GM12865 (cell line): ENCODE measurements around the gene CNGA3.
A peak's percentile ranks its signal among the peaks of the same experiment; 100 is the strongest.

Experiments used
- DNase-seq: peaks from one replicate; pipeline ENCODE4 v3.0.0; 2010; ENCODE audit warnings: low read depth
- H3K4me3 ChIP-seq: 2 replicates; pipeline ENCODE4 v1.5.1; 2011; ENCODE audit warnings: mild to moderate bottlenecking, low read depth, low read length, control low read depth
- CTCF ChIP-seq: IDR thresholded peaks from 2 replicates; pipeline ENCODE4 v1.5.1; 2011; ENCODE audit warnings: low read length, control low read depth, low read depth, inconsistent platforms; ENCODE audit not compliant: insufficient read depth; ENCODE audit errors: missing control alignments

CNGA3 gene

GRCh38 chr2:98441706-98442450 lies 95.6 kb downstream of the CNGA3 start:
- no peak overlapping the region for H3K4me3 ChIP-seq
- no peak for TF ChIP-seq CTCF
- DNase-seq = no peak

GRCh38 chr2:98442488-98442887 lies 96.2 kb downstream of the CNGA3 start:
- DNase-seq = no peak
- no peak overlapping the region for H3K4me3 ChIP-seq
- TF ChIP-seq CTCF = no peak

- TF ChIP-seq CTCF = peak; percentile 14
- peak within 1 kb of the TSS; percentile 74 for H3K4me3 ChIP-seq
- peak; percentile 82 for DNase-seq
These were observed 98.3 kb downstream of the CNGA3 start, which contains the start of gene INPP4A for GRCh38 chr2:98444436-98445176. Gene INPP4A, plus strand, starts transcription at chr2:98444858. Its CDS starts 75,191 bp downstream, at chr2:98520049.

GRCh38 chr2:98445177-98445682 lies 99.0 kb downstream of the CNGA3 start:
- DNase-seq = no peak
- no peak for TF ChIP-seq CTCF
- H3K4me3 ChIP-seq = peak overlapping the region; percentile 60

- H3K4me3 ChIP-seq = peak overlapping the region; percentile 60
- TF ChIP-seq CTCF = no peak
- DNase-seq = peak; percentile 34
These were observed 99.7 kb downstream of the CNGA3 start for GRCh38 chr2:98445683-98446581.

GRCh38 chr2:98446850-98447249 lies 100.6 kb downstream of the CNGA3 start:
- no peak for TF ChIP-seq CTCF
- no peak overlapping the region for H3K4me3 ChIP-seq
- DNase-seq = no peak
